Lung (tissue), 12 donors: ENCODE measurements around the gene CERS1. TPM values are rescaled to one million over a fixed set of nuclear protein-coding genes. Genes with fewer than 3 reads are reported as not detected.

ENCODE experiments used
- ATAC-seq: fragments of 200-7000 bp; cut with Tn5 transposase; one replicate; pipeline ENCODE4 v1.9.1; 2020; ENCODE audit warnings: moderate number of reproducible peaks; ENCODE audit not compliant: insufficient read depth, low FRiP score
- DNase-seq, 3 donors: peaks; one replicate each; pipeline ENCODE4 v3.0.0-alpha.2; 2013 to 2017
- H3K27ac ChIP-seq, 2 donors: one replicate each; pipeline ENCODE4 v1.5.1; 2013; ENCODE audit warnings: mild to moderate bottlenecking in 2 of 2, moderate library complexity in 2 of 2, control low read depth in 1 of 2, inconsistent platforms in 1 of 2, low read depth in 1 of 2, low read length in 1 of 2
- H3K27me3 ChIP-seq, 3 donors: one replicate each; pipeline ENCODE4 v1.5.1; 2013; ENCODE audit warnings: low read length in 2 of 3; ENCODE audit not compliant: control insufficient read depth in 3 of 3, insufficient read depth in 3 of 3
- H3K36me3 ChIP-seq, 4 donors: one replicate each; pipeline ENCODE4 v1.5.1; 2013; ENCODE audit warnings: low read length in 4 of 4, mild to moderate bottlenecking in 1 of 4, moderate library complexity in 1 of 4; ENCODE audit not compliant: control insufficient read depth in 4 of 4, insufficient read depth in 4 of 4
- H3K4me1 ChIP-seq, 5 donors: one replicate each; pipeline ENCODE4 v1.5.1; 2013; ENCODE audit warnings: low read length in 5 of 5, mild to moderate bottlenecking in 2 of 5, moderate library complexity in 1 of 5; ENCODE audit not compliant: control insufficient read depth in 5 of 5, insufficient read depth in 5 of 5
- H3K4me3 ChIP-seq: one replicate; pipeline ENCODE4 v1.5.1; 2013; ENCODE audit warnings: mild to moderate bottlenecking, control low read depth, moderate library complexity
- H3K9ac ChIP-seq, 2 donors: one replicate each; pipeline ENCODE4 v1.5.1; 2013; ENCODE audit warnings: low read length in 2 of 2, control low read depth in 1 of 2; ENCODE audit not compliant: insufficient read depth in 1 of 2
- H3K9me3 ChIP-seq, 4 donors: one replicate each; pipeline ENCODE4 v1.5.1; 2013; ENCODE audit warnings: low read length in 3 of 4, mild to moderate bottlenecking in 1 of 4, moderate library complexity in 1 of 4; ENCODE audit not compliant: control insufficient read depth in 4 of 4, insufficient read depth in 3 of 4
- WGBS, 2 donors: extraction: QIAGEN DNeasy Blood & Tissue Kit; methylation state at CpG; one replicate each; pipeline ENCODE4 v1.1.7; 2013; 5-methylcytosine and 5-hydroxymethylcytosine counted together
- polyA plus RNA-seq, 2 donors: library from polyadenylated mRNA; stranded (reverse); fragments of 200-250 nt; gene quantifications; one replicate each; pipeline ENCODE4 v1.2.1, GENCODE V29; 2013
- total RNA-seq, 2 donors: library from RNA; depleted of rRNA in 1 of 2; stranded (reverse); fragments of >200 nt in 1 of 2; gene quantifications; one replicate each; pipeline ENCODE4 v1.2.1, GENCODE V29; 2014 to 2021
- TF ChIP-seq, protein P1 (sequence below): IDR thresholded peaks from 2 replicates; pipeline ENCODE4 v1.5.1; 2012; ENCODE audit warnings: mild to moderate bottlenecking; ENCODE audit errors: control extremely low read depth, extremely low read depth
- donor health status: control.
- donor health status: control.
- donor health status: Bipolar disorder and iron deficiency.
- donor health status: healthy.
- donor health status: DM: yes; HTN: yes; CAD: no.

The CERS1 gene
- total and polyA plus RNA-seq, 4 donors: 0.14 to 1.7 (median 0.35) TPM

GRCh38 chr19:18901491-18901890 is 5.5 kb upstream of the CERS1 start:
- H3K27ac ChIP-seq: no peak overlapping the region
- TF ChIP-seq, protein P1, sequence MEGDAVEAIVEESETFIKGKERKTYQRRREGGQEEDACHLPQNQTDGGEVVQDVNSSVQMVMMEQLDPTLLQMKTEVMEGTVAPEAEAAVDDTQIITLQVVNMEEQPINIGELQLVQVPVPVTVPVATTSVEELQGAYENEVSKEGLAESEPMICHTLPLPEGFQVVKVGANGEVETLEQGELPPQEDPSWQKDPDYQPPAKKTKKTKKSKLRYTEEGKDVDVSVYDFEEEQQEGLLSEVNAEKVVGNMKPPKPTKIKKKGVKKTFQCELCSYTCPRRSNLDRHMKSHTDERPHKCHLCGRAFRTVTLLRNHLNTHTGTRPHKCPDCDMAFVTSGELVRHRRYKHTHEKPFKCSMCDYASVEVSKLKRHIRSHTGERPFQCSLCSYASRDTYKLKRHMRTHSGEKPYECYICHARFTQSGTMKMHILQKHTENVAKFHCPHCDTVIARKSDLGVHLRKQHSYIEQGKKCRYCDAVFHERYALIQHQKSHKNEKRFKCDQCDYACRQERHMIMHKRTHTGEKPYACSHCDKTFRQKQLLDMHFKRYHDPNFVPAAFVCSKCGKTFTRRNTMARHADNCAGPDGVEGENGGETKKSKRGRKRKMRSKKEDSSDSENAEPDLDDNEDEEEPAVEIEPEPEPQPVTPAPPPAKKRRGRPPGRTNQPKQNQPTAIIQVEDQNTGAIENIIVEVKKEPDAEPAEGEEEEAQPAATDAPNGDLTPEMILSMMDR: no peak
- H3K27me3 ChIP-seq: no peaks in the 10 kb centered on the region
- ATAC-seq (no peak), DNase-seq (no peak)
- no peak overlapping the region for H3K4me3 ChIP-seq
- no peak overlapping the region for H3K9ac ChIP-seq
- H3K36me3 ChIP-seq: peaks cover 3 to 62% (median 20%) of the 10 kb centered on the region in 4 donors
- H3K9me3 ChIP-seq: peaks cover 0 to 3% (median 0%) of the 10 kb centered on the region in 4 donors
- WGBS, 2 donors: 87 to 89% methylated on average over 7 of the region's 7 CpGs
- no peaks in the 10 kb centered on the region for H3K4me1 ChIP-seq

- 93% methylated on average over 17 of the region's 17 CpGs for WGBS, 2 donors
- no peak overlapping the region for H3K27ac ChIP-seq
- H3K4me3 ChIP-seq: no peak overlapping the region
- ATAC-seq (no peak), DNase-seq (peak in 1 of 3 donors; percentile 12)
- no peak overlapping the region for H3K9ac ChIP-seq
- no peaks in the 10 kb centered on the region for H3K4me1 ChIP-seq
- H3K9me3 ChIP-seq: peaks cover 0 to 3% (median 0%) of the 10 kb centered on the region in 4 donors
- H3K27me3 ChIP-seq: no peaks in the 10 kb centered on the region
- TF ChIP-seq, protein P1: no peak
- peaks cover 3 to 56% (median 20%) of the 10 kb centered on the region in 4 donors for H3K36me3 ChIP-seq
Observed at GRCh38 chr19:18900700-18901481, 4.9 kb upstream of the CERS1 start.

DNA sequence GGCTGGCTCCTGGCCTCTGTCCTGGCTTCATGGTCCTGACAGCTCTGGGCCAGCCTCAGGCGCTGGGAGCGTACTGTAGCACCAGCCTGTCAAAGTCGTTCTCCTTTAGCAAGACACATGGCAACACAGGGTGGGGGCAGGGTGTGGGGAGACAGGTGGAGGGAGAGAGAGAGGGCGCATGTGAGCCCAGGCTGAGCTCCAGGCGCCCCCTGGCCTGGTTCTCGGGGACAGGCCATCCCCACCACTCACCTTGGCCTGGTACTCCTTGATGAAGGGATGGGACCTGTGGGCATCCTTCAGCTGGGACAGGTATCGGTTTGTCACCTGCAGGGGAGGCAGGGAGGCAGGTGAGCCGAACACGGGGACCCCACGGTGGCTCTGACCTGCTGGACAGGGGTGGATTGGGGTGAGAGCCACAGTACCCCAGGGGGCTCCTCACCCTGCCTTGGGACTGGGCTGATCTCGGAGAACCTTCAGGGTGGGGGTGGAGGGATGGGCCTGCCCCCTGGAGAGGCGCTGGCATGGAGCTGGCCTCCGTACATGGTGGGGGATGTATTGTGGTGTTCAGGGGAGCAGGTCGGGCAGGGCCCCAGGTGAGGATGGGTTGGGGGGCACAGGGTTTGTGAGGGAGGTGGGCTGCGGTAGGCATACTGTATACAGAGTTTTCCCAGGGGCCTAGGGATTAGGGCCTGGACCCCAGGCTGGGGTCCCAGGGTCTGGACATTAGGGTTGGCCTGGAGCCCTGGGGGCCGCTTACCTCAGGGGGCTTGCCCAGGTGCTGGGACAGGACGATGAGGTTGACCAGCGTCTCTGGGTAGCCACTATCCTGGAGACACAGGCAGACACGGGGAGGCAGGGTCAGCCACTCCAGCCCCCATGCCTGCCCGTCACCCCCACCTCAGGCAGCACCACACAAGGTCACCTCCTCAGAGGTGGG is 3.9 kb upstream of the CERS1 start:
- H3K27ac ChIP-seq: no peak overlapping the region
- WGBS, 2 donors: 92% methylated on average over 20 of the region's 20 CpGs
- peaks cover 0 to 7% (median 0%) of the 10 kb centered on the region in 5 donors for H3K4me1 ChIP-seq
- H3K27me3 ChIP-seq: no peaks in the 10 kb centered on the region
- ATAC-seq: no peak
- H3K4me3 ChIP-seq: no peak overlapping the region
- DNase-seq: no peak
- no peak overlapping the region for H3K9ac ChIP-seq
- peaks cover 0 to 3% (median 0%) of the 10 kb centered on the region in 4 donors for H3K9me3 ChIP-seq
- H3K36me3 ChIP-seq: peaks cover 3 to 46% (median 16%) of the 10 kb centered on the region in 4 donors
- TF ChIP-seq, protein P1: no peak
